Activated B cell treated with CpG ODN at 0.5 μM for 24 hours (primary cell): ENCODE measurements around the gene GNG12. TPM values are rescaled to one million over a fixed set of nuclear protein-coding genes. Genes with fewer than 3 reads are reported as not detected.

ENCODE experiments used
- ATAC-seq: fragments of 200-7000 bp; cut with Tn5 transposase; one replicate; pipeline ENCODE4 v1.10.0; 2021; ENCODE audit warnings: low read depth, mild to moderate bottlenecking, moderate library complexity
- CTCF ChIA-PET: fragments of 350-600 bp; sonication (Branson Sonifier 250); formaldehyde crosslinking; loops from one replicate; lab custom pipeline; 2021; ENCODE audit warnings: antibody characterized with exemption; lab: Charles Lee
- POLR2A ChIA-PET: fragments of 350-600 bp; sonication (Branson Sonifier 250); formaldehyde crosslinking; loops from one replicate; lab custom pipeline; 2021; ENCODE audit warnings: antibody characterized with exemption; lab: Charles Lee
- DNase-seq: peaks from one replicate; pipeline ENCODE4 v3.0.0; 2022
- H3K27ac Mint-ChIP-seq: one replicate; pipeline ENCODE4 v1.8.0; 2020; ENCODE audit warnings: mixed read lengths
- H3K27me3 Mint-ChIP-seq: one replicate; pipeline ENCODE4 v1.8.0; 2021; ENCODE audit warnings: mixed read lengths
- H3K36me3 Mint-ChIP-seq: one replicate; pipeline ENCODE4 v1.8.0; 2021; ENCODE audit warnings: low read depth, mixed read lengths
- H3K4me1 Mint-ChIP-seq: one replicate; pipeline ENCODE4 v1.8.0; 2021; ENCODE audit warnings: mixed read lengths
- H3K4me3 Mint-ChIP-seq: one replicate; pipeline ENCODE4 v1.8.0; 2020; ENCODE audit warnings: mild to moderate bottlenecking, mixed read lengths
- H3K9me3 Mint-ChIP-seq: one replicate; pipeline ENCODE4 v1.8.0; 2020; ENCODE audit warnings: mixed read lengths
- CTCF ChIP-seq: fragments of 200-600 bp; IDR thresholded peaks from one replicate; pipeline ENCODE4 v1.8.0; 2022; ENCODE audit warnings: antibody characterized with exemption, mild to moderate bottlenecking
- intact Hi-C: fragments of 100-400 bp; cut with micrococcal nuclease; formaldehyde crosslinking; loops from one replicate; pipeline ENCODE4 v1.15.1; 2024
- total RNA-seq: library from RNA; stranded (reverse); gene quantifications from 2 replicates; pipeline ENCODE4 v1.2.3, GENCODE V29; 2022

GNG12 gene
- total RNA-seq, 1 donor from 2014 or later: not detected

- no peaks in the 10 kb centered on the region for H3K9me3 Mint-ChIP-seq
- no peaks in the 10 kb centered on the region for H3K4me1 Mint-ChIP-seq
- intact Hi-C loops: no loop called here
- H3K36me3 Mint-ChIP-seq: no peaks in the 10 kb centered on the region
- ATAC-seq (no peak), DNase-seq (no peak)
- H3K4me3 Mint-ChIP-seq: no peak overlapping the region
- TF ChIP-seq CTCF: no peak
- CTCF ChIA-PET: no interaction called here
- POLR2A ChIA-PET: interaction anchor here (0.6 kb wide), 1 partner anchor 1001 kb away, joined by 8 read pairs; no protein-coding TSS in a partner anchor
- H3K27me3 Mint-ChIP-seq: peaks cover 2% of the 10 kb centered on the region
- no peak overlapping the region for H3K27ac Mint-ChIP-seq
Observed at GRCh38 chr1:67743072-67743725, 90.1 kb downstream of the GNG12 start.

GRCh38 chr1:67741736-67742135 is 91.5 kb downstream of the GNG12 start:
- intact Hi-C loops: no loop called here
- Mint-ChIP-seq H3K9me3 (no peaks in the 10 kb centered on the region), H3K27ac (no peak overlapping the region), H3K4me1 (peaks cover 3% of the 10 kb centered on the region), H3K36me3 (no peaks in the 10 kb centered on the region), H3K4me3 (no peak overlapping the region), H3K27me3 (peaks cover 2% of the 10 kb centered on the region)
- no peak for TF ChIP-seq CTCF
- ChIA-PET POLR2A (no interaction called here), CTCF (interaction anchor here (1.1 kb wide), 1 partner anchor 183 kb away, joined by 3 read pairs; no protein-coding TSS in a partner anchor)
- ATAC-seq (no peak), DNase-seq (no peak)

- DNase-seq (no peak), ATAC-seq (no peak)
- intact Hi-C loops: no loop called here
- ChIA-PET POLR2A (no interaction called here), CTCF (interaction anchor here (1.1 kb wide), 1 partner anchor 183 kb away, joined by 3 read pairs; no protein-coding TSS in a partner anchor)
- Mint-ChIP-seq H3K9me3 (no peaks in the 10 kb centered on the region), H3K36me3 (no peaks in the 10 kb centered on the region), H3K27me3 (peaks cover 2% of the 10 kb centered on the region), H3K4me3 (no peak overlapping the region), H3K4me1 (peaks cover 10% of the 10 kb centered on the region), H3K27ac (no peak overlapping the region)
- TF ChIP-seq CTCF: no peak
Observed at GRCh38 chr1:67741121-67741520, 92.1 kb downstream of the GNG12 start.

- ATAC-seq (no peak), DNase-seq (no peak)
- TF ChIP-seq CTCF: no peak
- Mint-ChIP-seq H3K4me1 (peaks cover 15% of the 10 kb centered on the region), H3K27ac (no peak overlapping the region), H3K9me3 (no peaks in the 10 kb centered on the region), H3K4me3 (no peak overlapping the region), H3K27me3 (peaks cover 2% of the 10 kb centered on the region), H3K36me3 (no peaks in the 10 kb centered on the region)
- POLR2A ChIA-PET: no interaction called here
- CTCF ChIA-PET: no interaction called here
- intact Hi-C loops: no loop called here
Observed at GRCh38 chr1:67740543-67740942, 92.7 kb downstream of the GNG12 start.

- Mint-ChIP-seq H3K36me3 (no peaks in the 10 kb centered on the region), H3K27me3 (peaks cover 2% of the 10 kb centered on the region), H3K9me3 (no peaks in the 10 kb centered on the region), H3K27ac (no peak overlapping the region), H3K4me3 (no peak overlapping the region), H3K4me1 (peaks cover 26% of the 10 kb centered on the region)
- no peak for TF ChIP-seq CTCF
- ChIA-PET POLR2A (no interaction called here), CTCF (interaction anchor here (1.3 kb wide), 1 partner anchor 21 kb away, joined by 5 read pairs; no protein-coding TSS in a partner anchor)
- intact Hi-C loops: no loop called here
- no peak for DNase-seq
- ATAC-seq: no peak
Observed at GRCh38 chr1:67739361-67739760, 93.9 kb downstream of the GNG12 start.
